ENCODE data around the gene TMEM17.
"Not testable (repeated sequence)": the region's sequence is repeated elsewhere in the genome, so short reads cannot be mapped to it uniquely, and the experiment has no call there.

The TMEM17 gene

DNA sequence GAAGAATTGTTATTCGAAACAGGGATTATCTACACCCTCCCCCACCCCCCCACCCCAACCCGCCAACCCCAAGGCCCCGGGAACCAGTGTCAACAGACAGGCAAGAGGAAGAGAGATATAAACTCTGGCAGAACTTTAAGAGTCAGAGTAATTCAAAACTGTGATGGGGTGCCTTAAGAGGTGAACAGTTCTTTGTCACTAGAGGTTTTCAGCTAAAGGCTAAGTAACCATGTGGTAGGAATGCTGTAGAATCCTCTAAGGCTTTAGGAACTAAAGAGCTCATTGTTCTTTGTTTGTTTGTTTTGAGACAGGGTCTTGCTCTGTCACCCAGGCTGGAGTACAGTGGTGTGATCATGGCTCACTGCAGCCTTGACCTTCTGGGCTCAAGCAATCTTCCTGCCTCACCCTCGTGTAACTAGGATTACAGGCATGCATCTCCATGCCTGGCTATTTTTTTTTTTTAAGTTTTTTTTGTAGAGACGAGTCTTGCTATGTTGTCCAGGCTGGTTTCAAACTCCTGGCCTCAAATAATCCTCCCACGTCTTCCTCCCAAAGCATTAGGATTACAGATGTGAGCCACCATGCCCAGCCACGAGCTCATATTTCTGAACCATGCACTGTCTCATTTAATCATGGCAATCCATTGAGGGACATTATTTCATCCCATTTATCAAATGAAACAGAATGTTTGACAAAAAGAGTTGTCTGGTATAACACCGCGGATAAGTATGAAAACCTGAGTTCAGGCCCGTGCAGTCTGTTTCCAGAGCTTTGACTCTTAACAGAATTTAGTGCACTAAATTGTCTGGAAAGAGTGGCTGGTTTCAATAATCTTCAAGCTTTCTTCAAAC lies 20.8 kb upstream of the TMEM17 start:
- Mint-ChIP-seq H3K9me3 (no peaks in the 10 kb centered on the region), H3K4me1 (ENCODE audit: low read depth) (no peaks in the 10 kb centered on the region), H3K36me3 (ENCODE audit: low read depth) (no peaks in the 10 kb centered on the region), H3K4me3 (no peak overlapping the region), H3K27me3 (ENCODE audit: low read depth) (peaks cover 17% of the 10 kb centered on the region), H3K27ac (no peak overlapping the region)

DNA sequence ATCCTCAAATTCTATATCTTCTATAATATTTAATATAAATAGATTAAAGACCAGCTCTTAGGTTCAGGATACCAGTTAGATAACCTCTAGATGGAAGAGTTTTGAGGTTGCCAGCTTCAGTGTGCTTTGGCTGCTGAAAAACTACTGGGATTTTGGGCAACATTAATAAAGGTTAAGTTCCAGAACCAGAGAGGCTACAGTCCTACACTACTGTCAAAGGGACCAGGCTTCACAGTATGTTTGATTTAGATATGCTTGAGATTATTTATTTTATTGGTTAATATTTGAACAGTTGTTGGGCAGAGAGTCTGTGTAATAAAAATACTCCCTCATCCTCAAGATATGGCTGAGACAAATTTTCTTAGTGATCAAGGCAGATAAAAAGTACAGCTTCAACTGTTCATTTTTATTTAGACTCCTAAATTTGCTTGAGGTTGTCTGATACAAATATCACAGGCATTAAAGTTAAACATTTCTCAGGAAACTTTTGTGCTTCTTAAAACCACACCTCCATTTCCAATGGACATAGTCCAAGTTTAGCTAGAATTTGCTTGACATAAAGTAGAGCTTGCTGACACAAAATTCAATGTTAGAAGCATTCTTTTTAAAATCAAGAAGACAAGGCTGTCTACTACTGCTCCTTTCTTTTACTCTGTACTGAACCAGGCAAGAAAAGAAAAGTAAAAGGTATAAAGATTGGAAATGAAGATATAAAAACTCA lies 19.7 kb upstream of the TMEM17 start:
- Mint-ChIP-seq H3K36me3 (ENCODE audit: low read depth) (no peaks in the 10 kb centered on the region), H3K4me3 (no peak overlapping the region), H3K27ac (no peak overlapping the region), H3K4me1 (ENCODE audit: low read depth) (no peaks in the 10 kb centered on the region), H3K27me3 (ENCODE audit: low read depth) (peaks cover 14% of the 10 kb centered on the region), H3K9me3 (no peaks in the 10 kb centered on the region)

DNA sequence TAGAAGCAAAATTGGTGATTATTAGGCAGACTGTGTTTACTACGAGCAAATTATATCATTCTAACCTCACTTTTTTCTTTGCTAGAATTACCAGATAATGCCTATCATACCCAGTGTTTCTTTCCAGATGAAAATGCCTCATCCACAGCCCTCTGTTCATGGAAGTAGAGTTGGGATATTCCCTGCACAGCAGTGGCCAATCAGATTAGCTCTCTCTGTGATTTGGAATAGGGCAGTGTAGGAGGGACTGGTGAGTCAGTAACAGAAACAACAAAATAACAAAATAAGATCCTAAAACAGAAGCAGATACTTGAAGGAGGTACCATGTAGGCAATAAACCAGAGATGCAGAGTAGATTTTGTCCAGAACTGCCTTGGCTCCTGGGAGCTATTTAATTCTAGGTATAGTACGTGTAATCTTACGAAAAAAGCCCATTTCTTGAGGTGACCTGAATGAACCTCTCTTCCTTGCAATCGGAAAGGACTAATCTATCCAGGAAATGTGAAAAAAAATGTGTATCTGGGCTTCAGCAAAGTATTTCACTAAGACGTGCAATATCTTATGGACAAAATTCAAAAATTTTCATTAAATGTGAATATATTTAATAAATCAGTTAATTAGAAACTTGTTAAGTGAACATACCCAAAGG lies 18.4 kb upstream of the TMEM17 start:
- Mint-ChIP-seq H3K27me3 (ENCODE audit: low read depth) (peaks cover 13% of the 10 kb centered on the region), H3K4me3 (no peak overlapping the region), H3K36me3 (ENCODE audit: low read depth) (no peaks in the 10 kb centered on the region)

DNA sequence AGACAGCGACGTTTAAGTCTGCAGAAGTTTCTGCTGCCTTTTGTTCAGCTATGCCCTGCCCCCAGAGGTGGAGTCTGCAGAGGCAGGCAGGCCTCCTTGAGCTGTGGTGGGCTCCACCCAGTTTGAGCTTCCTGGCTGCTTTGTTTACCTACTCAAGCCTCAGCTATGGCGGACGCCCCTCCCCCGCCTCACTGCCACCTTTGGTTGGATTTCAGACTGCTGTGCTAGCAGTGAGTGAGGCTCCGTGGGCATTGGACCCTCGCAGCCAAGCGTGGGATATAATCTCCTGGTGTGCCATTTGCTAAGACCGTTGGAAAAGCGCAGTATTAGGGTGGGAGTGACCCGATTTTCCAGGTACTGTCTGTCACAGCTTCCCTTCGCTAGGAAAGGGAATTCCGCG lies 15.1 kb upstream of the TMEM17 start:
- not testable (repeated sequence) for H3K4me3 Mint-ChIP-seq; H3K27me3 Mint-ChIP-seq (ENCODE audit: low read depth); H3K36me3 Mint-ChIP-seq (ENCODE audit: low read depth); H3K4me1 Mint-ChIP-seq (ENCODE audit: low read depth); H3K27ac Mint-ChIP-seq; H3K9me3 Mint-ChIP-seq

More for the DNA sequence above, 18.4 kb upstream of the TMEM17 start:
- Mint-ChIP-seq H3K9me3 (no peaks in the 10 kb centered on the region), H3K4me1 (ENCODE audit: low read depth) (no peaks in the 10 kb centered on the region), H3K27ac (no peak overlapping the region)

DNA sequence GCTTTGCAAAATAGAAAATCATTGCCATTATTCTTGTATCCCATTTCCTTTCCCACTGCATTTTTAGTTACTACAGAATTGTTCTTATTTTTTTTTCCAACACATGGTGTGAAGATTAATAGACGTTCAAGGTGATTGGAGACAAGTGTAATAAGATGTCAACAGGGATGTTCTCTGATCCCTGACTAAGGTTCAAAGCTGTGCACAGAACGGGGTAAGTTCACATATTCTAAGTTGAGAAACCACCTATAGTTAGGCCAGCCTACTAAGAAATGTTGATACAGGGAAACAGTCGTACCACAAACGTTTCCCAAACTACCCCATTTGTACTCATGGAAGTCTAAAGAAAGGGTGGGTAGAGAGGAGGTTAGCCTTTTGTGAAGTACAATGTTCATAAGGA lies 6.4 kb upstream of the TMEM17 start:
- H3K36me3 Mint-ChIP-seq (ENCODE audit: low read depth): no peaks in the 10 kb centered on the region
- no peaks in the 10 kb centered on the region for H3K4me1 Mint-ChIP-seq (ENCODE audit: low read depth)
- H3K9me3 Mint-ChIP-seq: no peaks in the 10 kb centered on the region
- peaks cover 17% of the 10 kb centered on the region for H3K27me3 Mint-ChIP-seq (ENCODE audit: low read depth)
- H3K27ac Mint-ChIP-seq: no peak overlapping the region
- no peak overlapping the region for H3K4me3 Mint-ChIP-seq

DNA sequence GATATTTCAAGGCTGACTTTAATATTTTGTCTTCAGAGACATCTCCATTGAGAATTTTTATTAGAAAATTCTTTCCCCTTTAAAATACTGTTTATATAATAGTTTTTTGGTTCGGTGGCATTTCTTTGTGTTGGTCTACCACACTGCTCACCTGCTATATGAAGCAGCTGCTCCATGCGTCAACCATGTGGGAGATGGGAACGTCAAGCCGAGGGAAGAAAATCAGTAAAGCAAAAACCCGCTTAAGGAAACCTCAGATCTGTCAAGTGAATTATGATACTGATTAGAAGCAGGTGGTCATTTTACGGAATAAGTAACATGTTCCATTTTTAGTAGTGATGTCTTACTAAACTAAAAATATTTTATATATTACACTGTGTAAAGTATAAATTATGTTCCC lies 5.6 kb upstream of the TMEM17 start:
- H3K9me3 Mint-ChIP-seq: no peaks in the 10 kb centered on the region
- no peak overlapping the region for H3K4me3 Mint-ChIP-seq
- peaks cover 18% of the 10 kb centered on the region for H3K27me3 Mint-ChIP-seq (ENCODE audit: low read depth)
- no peaks in the 10 kb centered on the region for H3K36me3 Mint-ChIP-seq (ENCODE audit: low read depth)
- H3K4me1 Mint-ChIP-seq (ENCODE audit: low read depth): no peaks in the 10 kb centered on the region
- H3K27ac Mint-ChIP-seq: no peak overlapping the region

DNA sequence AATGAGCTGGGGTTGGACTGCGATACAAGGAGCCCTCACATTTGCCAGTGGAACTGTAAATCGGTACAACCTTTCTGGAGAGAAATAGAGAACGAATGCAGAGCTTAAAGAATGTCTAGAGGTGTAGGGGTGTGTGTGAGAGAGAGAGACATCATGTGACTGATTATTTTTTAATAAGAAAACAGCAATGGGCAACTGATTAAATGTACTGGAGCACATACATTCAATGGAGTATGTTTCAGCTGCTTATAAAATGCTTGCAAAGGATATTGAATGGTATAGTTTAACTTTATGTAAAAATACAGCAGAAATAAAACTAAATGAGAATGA lies 391 bp upstream of the TMEM17 start:
- no peak overlapping the region for H3K27ac Mint-ChIP-seq
- peaks cover 24% of the 10 kb centered on the region for H3K27me3 Mint-ChIP-seq (ENCODE audit: low read depth)
- peaks cover 2% of the 10 kb centered on the region for H3K36me3 Mint-ChIP-seq (ENCODE audit: low read depth)
- H3K4me1 Mint-ChIP-seq (ENCODE audit: low read depth): peaks cover 4% of the 10 kb centered on the region
- H3K4me3 Mint-ChIP-seq: peak overlapping the region; percentile 81
- no peaks in the 10 kb centered on the region for H3K9me3 Mint-ChIP-seq

DNA sequence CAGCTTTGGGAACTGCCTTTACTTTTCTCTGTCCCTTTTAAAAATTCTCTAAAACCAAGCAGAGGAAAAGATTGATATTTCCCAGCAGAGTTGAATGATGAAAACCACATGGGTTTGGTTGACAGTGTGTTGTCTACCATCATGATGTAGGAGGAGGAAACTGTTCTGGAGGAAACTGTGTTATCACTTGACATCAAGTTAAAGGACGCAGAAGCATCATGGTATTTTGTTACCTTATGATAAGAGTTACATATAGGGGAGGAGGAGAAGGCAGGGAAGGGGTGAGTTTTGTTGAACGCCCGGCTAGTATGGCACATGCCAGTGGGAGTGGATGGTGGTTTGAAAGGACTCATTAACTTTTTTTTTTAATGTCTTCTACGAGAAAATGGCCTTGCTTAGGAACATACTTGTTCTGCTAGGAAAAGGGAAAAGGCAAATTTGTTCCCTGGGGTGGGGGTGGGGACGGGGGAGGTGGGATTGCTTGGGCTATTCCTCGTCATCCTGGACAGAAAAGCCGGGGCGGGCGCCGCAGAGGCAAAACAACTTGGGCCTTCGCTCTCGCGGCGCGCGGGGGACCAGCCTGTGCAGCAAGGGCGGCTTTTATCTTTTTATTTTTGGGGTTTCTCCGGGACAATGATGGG lies 766 bp downstream of the TMEM17 start:
- Mint-ChIP-seq H3K9me3 (no peaks in the 10 kb centered on the region), H3K4me3 (peak overlapping the region; percentile 81), H3K27ac (no peak overlapping the region), H3K4me1 (ENCODE audit: low read depth) (peaks cover 4% of the 10 kb centered on the region), H3K27me3 (ENCODE audit: low read depth) (peaks cover 24% of the 10 kb centered on the region), H3K36me3 (ENCODE audit: low read depth) (peaks cover 2% of the 10 kb centered on the region)

DNA sequence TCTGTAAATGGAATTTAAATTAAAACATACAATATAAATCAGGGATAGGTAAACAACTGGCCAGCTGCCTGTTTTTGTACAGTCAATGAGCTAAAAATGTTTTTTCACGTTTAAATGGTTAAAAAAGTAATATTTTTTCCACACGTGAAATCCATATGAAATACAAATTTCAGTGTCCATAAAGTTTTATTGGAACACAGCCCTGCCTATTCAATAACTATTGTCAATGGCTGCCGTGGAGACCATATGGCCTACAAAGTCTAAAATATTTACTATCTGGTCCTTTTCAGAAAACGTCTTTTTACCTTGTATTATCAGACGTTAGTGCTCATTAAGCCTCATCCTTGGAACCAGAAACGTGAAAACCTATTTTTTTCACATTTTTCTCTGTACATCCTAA lies 1.3 kb downstream of the TMEM17 start:
- no peak overlapping the region for H3K4me3 Mint-ChIP-seq
- peaks cover 2% of the 10 kb centered on the region for H3K36me3 Mint-ChIP-seq (ENCODE audit: low read depth)
- H3K27ac Mint-ChIP-seq: no peak overlapping the region
- peaks cover 24% of the 10 kb centered on the region for H3K27me3 Mint-ChIP-seq (ENCODE audit: low read depth)
- peaks cover 4% of the 10 kb centered on the region for H3K4me1 Mint-ChIP-seq (ENCODE audit: low read depth)
- no peaks in the 10 kb centered on the region for H3K9me3 Mint-ChIP-seq

DNA sequence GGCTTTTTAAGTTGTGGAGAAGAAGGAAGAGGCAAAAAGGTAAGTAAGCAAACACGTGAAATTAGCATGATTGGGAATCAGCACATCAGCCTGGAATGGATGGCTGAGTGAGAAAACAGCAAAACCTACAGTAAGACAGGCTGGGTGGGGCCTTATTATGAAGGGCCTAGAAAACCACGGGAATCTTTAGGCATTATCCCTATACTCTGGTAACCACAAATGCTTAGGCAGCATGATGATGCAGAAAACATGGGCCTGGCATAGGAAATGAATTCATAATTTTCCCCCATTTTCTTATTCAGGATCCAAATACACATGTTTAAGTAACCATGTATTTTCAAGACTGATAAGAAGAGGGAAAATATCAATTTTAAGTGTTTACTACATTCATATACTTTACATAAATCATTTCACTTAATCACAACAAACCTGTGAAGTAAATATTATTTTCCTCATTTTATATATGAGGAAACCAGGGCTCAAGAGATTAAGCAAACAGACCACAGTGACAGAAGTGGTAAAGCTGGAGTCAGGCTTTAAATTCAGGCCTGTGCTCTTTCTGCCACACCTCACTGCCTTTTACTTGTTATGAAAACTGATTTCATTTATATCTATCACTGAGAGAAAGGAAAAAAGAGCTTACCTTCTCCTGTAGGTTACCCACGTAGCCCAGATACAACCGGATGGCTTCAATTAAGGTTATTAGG lies 4.0 kb downstream of the TMEM17 start:
- Mint-ChIP-seq H3K27ac (no peak overlapping the region), H3K9me3 (no peaks in the 10 kb centered on the region)

DNA sequence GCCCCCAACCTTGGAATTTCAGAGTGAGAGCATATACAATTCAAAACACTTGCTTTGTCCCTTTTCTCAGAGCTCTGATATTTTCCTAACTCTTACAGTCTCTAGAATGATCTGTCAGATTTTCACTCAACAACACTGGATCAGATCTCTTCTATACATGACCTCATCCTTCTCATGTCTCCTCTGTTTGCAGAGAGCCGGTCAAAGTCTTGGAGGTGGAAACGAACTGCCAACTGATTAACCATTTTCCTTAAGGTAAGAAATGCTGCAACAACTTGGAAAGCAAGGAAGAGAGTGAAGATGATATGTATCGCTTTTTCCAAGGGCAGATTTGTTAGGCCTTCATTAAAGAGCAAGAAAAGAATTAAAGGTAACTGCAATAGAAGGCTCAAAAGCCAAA lies 4.9 kb downstream of the TMEM17 start:
- Mint-ChIP-seq H3K27me3 (ENCODE audit: low read depth) (peaks cover 13% of the 10 kb centered on the region), H3K36me3 (ENCODE audit: low read depth) (peaks cover 2% of the 10 kb centered on the region), H3K9me3 (no peaks in the 10 kb centered on the region), H3K4me1 (ENCODE audit: low read depth) (no peaks in the 10 kb centered on the region), H3K4me3 (no peak overlapping the region), H3K27ac (no peak overlapping the region)

More for the DNA sequence above, 4.0 kb downstream of the TMEM17 start:
- Mint-ChIP-seq H3K4me3 (no peak overlapping the region), H3K36me3 (ENCODE audit: low read depth) (peaks cover 2% of the 10 kb centered on the region), H3K27me3 (ENCODE audit: low read depth) (peaks cover 19% of the 10 kb centered on the region), H3K4me1 (ENCODE audit: low read depth) (peaks cover 4% of the 10 kb centered on the region)

DNA sequence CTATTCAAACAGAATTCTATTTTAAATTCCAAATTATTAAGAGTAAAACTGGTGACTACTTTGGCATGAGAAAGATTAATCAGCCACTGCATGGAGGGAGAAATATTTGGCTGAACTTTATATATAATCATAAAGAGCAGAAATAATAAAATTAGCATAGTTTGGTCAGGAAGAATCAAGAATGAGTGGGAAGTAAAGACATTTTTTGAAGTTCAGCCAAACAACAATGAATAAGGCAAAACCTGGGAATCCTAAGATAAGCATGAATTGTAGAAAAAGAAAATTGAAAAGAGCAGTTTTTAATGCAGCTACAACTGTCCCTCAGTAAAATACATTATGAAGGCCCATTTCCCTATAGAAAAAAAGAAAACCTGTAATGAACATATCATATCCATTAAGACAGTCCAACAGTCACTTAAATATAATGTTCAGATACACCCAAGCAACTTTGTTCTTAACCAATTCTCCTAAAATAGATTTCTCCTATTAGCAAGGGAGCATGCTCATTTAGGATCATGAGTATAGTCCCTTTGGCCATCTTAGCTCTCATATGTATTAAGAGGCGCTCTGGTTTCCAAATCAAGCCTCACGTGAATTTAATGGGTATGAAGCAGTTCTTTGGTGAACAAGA lies 6.5 kb downstream of the TMEM17 start:
- H3K27me3 Mint-ChIP-seq (ENCODE audit: low read depth): peaks cover 9% of the 10 kb centered on the region
- H3K36me3 Mint-ChIP-seq (ENCODE audit: low read depth): no peaks in the 10 kb centered on the region
- H3K4me3 Mint-ChIP-seq: no peak overlapping the region
- H3K9me3 Mint-ChIP-seq: no peaks in the 10 kb centered on the region
- no peak overlapping the region for H3K27ac Mint-ChIP-seq
- no peaks in the 10 kb centered on the region for H3K4me1 Mint-ChIP-seq (ENCODE audit: low read depth)

DNA sequence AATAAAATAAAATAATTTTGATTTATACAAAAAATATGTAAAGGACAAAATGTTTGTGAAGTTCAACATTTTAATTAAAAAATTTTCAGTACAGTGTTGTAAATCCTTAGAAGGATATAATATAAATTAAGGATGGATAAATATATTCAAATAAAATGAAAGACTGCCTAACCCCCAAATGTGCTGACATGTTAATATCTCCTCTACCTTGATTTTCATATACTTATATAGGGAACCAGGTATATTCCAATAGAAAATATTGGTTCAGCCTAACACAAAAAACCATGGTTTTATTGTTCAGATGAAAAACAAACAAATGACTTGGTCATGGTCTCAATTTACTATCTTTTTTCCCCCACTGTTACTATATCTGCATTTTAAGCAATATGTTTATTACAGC lies 7.3 kb downstream of the TMEM17 start:
- no peak overlapping the region for H3K4me3 Mint-ChIP-seq
- H3K4me1 Mint-ChIP-seq (ENCODE audit: low read depth): no peaks in the 10 kb centered on the region
- H3K27ac Mint-ChIP-seq: no peak overlapping the region
- no peaks in the 10 kb centered on the region for H3K9me3 Mint-ChIP-seq
- no peaks in the 10 kb centered on the region for H3K36me3 Mint-ChIP-seq (ENCODE audit: low read depth)
- H3K27me3 Mint-ChIP-seq (ENCODE audit: low read depth): peaks cover 13% of the 10 kb centered on the region

DNA sequence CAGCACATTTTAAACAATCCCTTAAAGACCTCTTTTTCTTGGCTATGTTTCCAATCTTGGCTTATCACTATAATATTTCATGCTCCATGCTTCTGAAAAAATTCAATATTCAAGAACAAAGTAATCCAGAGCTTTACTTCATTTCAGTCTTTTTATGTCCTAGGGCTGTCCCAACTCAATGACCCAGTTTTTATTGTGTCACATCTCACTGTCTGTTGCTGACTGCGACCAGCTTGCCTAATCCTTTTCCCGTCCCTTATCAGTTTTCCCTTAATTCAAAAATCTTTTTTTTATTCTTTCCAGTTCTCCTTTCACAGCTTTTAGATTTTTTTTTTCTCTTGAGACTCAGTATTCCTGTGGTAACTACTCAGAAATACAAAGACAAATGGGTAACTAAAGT lies 10.2 kb downstream of the TMEM17 start:
- peaks cover 18% of the 10 kb centered on the region for H3K27me3 Mint-ChIP-seq (ENCODE audit: low read depth)
- no peaks in the 10 kb centered on the region for H3K4me1 Mint-ChIP-seq (ENCODE audit: low read depth)
- H3K36me3 Mint-ChIP-seq (ENCODE audit: low read depth): no peaks in the 10 kb centered on the region
- H3K4me3 Mint-ChIP-seq: no peak overlapping the region
- no peaks in the 10 kb centered on the region for H3K9me3 Mint-ChIP-seq
- H3K27ac Mint-ChIP-seq: no peak overlapping the region

All from T-helper 1 cell treated with Interleukin-12 subunit alpha and Interleukin-12 subunit beta and Interleukin-4 antibody, amounts not matched to agents 30 μg/mL and 1 μg/mL, for 36 hours (primary cell).